H1 (cell line): ENCODE results near the gene GTSE1. TPM values are rescaled to one million over a fixed set of nuclear protein-coding genes. Genes with fewer than 3 reads are reported as not detected.
A peak's percentile ranks its signal among the peaks of the same experiment; 100 is the strongest.

Experiments
- CTCF ChIA-PET: fragments of 300-600 bp; sonication (Branson Sonifier 250); formaldehyde crosslinking; loops from one replicate; lab custom pipeline; 2021; ENCODE audit not compliant: partially characterized antibody; lab: Charles Lee
- POLR2A ChIA-PET: fragments of 300-600 bp; sonication (Branson Sonifier 250); formaldehyde crosslinking; loops from one replicate; lab custom pipeline; 2021; ENCODE audit warnings: inconsistent platforms; ENCODE audit not compliant: partially characterized antibody; lab: Charles Lee
- DNase-seq, 2 experiments: peaks; one replicate each; pipeline versions ENCODE4 v3.0.0 to v3.0.0-alpha.2; 2010 to 2022; ENCODE audit warnings: low spot score in 2 of 2, low read depth in 1 of 2, mixed read lengths in 1 of 2
- FAIRE-seq: peaks from 2 replicates; lab custom pipeline; 2011; peaks lifted over from hg19 to GRCh38; lab: Jason Lieb, UNC
- H2AFZ ChIP-seq: 2 replicates; pipeline ENCODE4 v1.8.1; 2012; ENCODE audit warnings: low read length, inconsistent platforms
- H2AK5ac ChIP-seq: 2 replicates; pipeline ENCODE4 v1.6.1; 2013; ENCODE audit warnings: low read depth, low read length
- H2BK120ac ChIP-seq: replicated peaks from 2 replicates; pipeline ENCODE3; 2013; ENCODE audit warnings: low read depth, low read length, inconsistent platforms
- H2BK12ac ChIP-seq: 2 replicates; pipeline ENCODE4 v1.6.1; 2013; ENCODE audit warnings: low read depth, low read length
- H2BK15ac ChIP-seq: 2 replicates; pipeline ENCODE4 v1.6.1; 2013; ENCODE audit warnings: low read length
- H2BK20ac ChIP-seq: 2 replicates; pipeline ENCODE4 v1.6.1; 2013; ENCODE audit warnings: low read length
- H2BK5ac ChIP-seq: 2 replicates; pipeline ENCODE4 v1.6.1; 2013; ENCODE audit warnings: low read depth, low read length
- H3K14ac ChIP-seq: 2 replicates; pipeline ENCODE4 v1.6.1; 2013; ENCODE audit warnings: inconsistent platforms; ENCODE audit not compliant: insufficient read length
- H3K18ac ChIP-seq: 2 replicates; pipeline ENCODE4 v1.6.1; 2013; ENCODE audit warnings: low read length; ENCODE audit errors: extremely low read depth
- H3K23ac ChIP-seq: 2 replicates; pipeline ENCODE4 v1.6.1; 2013; ENCODE audit warnings: inconsistent platforms; ENCODE audit not compliant: insufficient read length
- H3K23me2 ChIP-seq: 2 replicates; pipeline ENCODE4 v1.6.1; 2013; ENCODE audit warnings: low read depth, low read length
- H3K27ac ChIP-seq: 2 replicates; pipeline ENCODE4 v1.6.1; 2011; ENCODE audit warnings: low read depth, low read length, inconsistent platforms
- H3K27me3 ChIP-seq, 4 experiments: replicated peaks in 1 of 4; 1 replicate in 1 of 4; 2 replicates in 3 of 4; pipeline versions ENCODE4 v1.6.1 to v1.8.1; 2011 to 2013; ENCODE audit warnings: low read length in 3 of 4, mild to moderate bottlenecking in 3 of 4, inconsistent platforms in 2 of 4, mixed read lengths in 2 of 4, moderate library complexity in 1 of 4; ENCODE audit not compliant: control insufficient read depth in 3 of 4, insufficient read depth in 3 of 4; ENCODE audit errors: extremely low read depth in 1 of 4
- H3K36me3 ChIP-seq, 4 experiments: 2 replicates each; pipeline versions ENCODE4 v1.6.1 to v1.8.1; 2011 to 2013; ENCODE audit warnings: mild to moderate bottlenecking in 4 of 4, low read length in 3 of 4, moderate library complexity in 2 of 4, control low read depth in 1 of 4, inconsistent platforms in 1 of 4; ENCODE audit not compliant: insufficient read depth in 4 of 4, control insufficient read depth in 2 of 4
- H3K4ac ChIP-seq: replicated peaks from 2 replicates; pipeline ENCODE3; 2013; ENCODE audit warnings: low read length, low read depth, mixed read lengths, inconsistent platforms; ENCODE audit not compliant: insufficient read length
- H3K4me1 ChIP-seq, 4 experiments: replicated peaks in 1 of 4; 1 replicate in 1 of 4; 2 replicates in 3 of 4; pipeline versions ENCODE4 v1.6.1 to v1.8.1; 2011 to 2013; ENCODE audit warnings: low read length in 3 of 4, inconsistent platforms in 2 of 4, mixed read lengths in 1 of 4; ENCODE audit not compliant: insufficient read depth in 4 of 4, control insufficient read depth in 3 of 4
- H3K4me2 ChIP-seq, 2 experiments: 2 replicates each; pipeline versions ENCODE4 v1.6.1 to v1.8.1; 2011 to 2013; ENCODE audit warnings: low read depth in 2 of 2, low read length in 2 of 2, control low read depth in 1 of 2, inconsistent platforms in 1 of 2, mild to moderate bottlenecking in 1 of 2; ENCODE audit not compliant: insufficient read depth in 1 of 2
- H3K4me3 ChIP-seq, 4 experiments: fragments of 200-600, 300-600 bp in 1 of 4; sonication (generic), shearing (Covaris generic), sonication (Bioruptor Twin) in 1 of 4; 2 replicates each; pipeline versions ENCODE4 v1.5.1 to v1.8.1; 2011 to 2016; ENCODE audit warnings: low read length in 4 of 4, low read depth in 3 of 4, control low read depth in 2 of 4, inconsistent platforms in 2 of 4, mild to moderate bottlenecking in 2 of 4, mixed read lengths in 1 of 4, moderate library complexity in 1 of 4; ENCODE audit not compliant: insufficient read depth in 2 of 4; ENCODE audit errors: extremely low read depth in 1 of 4
- H3K56ac ChIP-seq: replicated peaks from 2 replicates; pipeline ENCODE3; 2013; ENCODE audit warnings: low read depth, mild to moderate bottlenecking, mixed read lengths, low read length, inconsistent platforms; ENCODE audit not compliant: insufficient read length
- H3K79me1 ChIP-seq: 2 replicates; pipeline ENCODE4 v1.6.1; 2013; ENCODE audit warnings: low read depth, low read length, control low read depth
- H3K79me2 ChIP-seq, 2 experiments: 2 replicates each; pipeline versions ENCODE4 v1.6.1 to v1.8.1; 2012 to 2013; ENCODE audit warnings: low read length in 2 of 2, mild to moderate bottlenecking in 2 of 2, inconsistent platforms in 1 of 2; ENCODE audit not compliant: insufficient read depth in 2 of 2, control insufficient read depth in 1 of 2
- H3K9ac ChIP-seq, 4 experiments: replicated peaks in 1 of 4; 1 replicate in 1 of 4; 2 replicates in 3 of 4; pipeline versions ENCODE4 v1.6.1 to v1.8.1; 2011 to 2013; ENCODE audit warnings: low read depth in 3 of 4, low read length in 3 of 4, control low read depth in 2 of 4, mild to moderate bottlenecking in 2 of 4, moderate library complexity in 2 of 4, inconsistent platforms in 1 of 4; ENCODE audit errors: extremely low read depth in 1 of 4
- H3K9me3 ChIP-seq, 2 experiments: 2 replicates each; pipeline versions ENCODE4 v1.6.1 to v1.8.1; 2012 to 2013; ENCODE audit warnings: mild to moderate bottlenecking in 2 of 2, moderate library complexity in 2 of 2, control low read depth in 1 of 2, inconsistent platforms in 1 of 2, low read depth in 1 of 2, low read length in 1 of 2, mixed read lengths in 1 of 2; ENCODE audit not compliant: insufficient read depth in 2 of 2
- H4K20me1 ChIP-seq, 2 experiments: replicated peaks in 1 of 2; 2 replicates each; pipeline versions ENCODE3 to v1.8.1; 2011 to 2013; ENCODE audit warnings: inconsistent platforms in 2 of 2, low read length in 2 of 2, mild to moderate bottlenecking in 1 of 2; ENCODE audit not compliant: insufficient read depth in 2 of 2, control insufficient read depth in 1 of 2
- H4K5ac ChIP-seq: 2 replicates; pipeline ENCODE4 v1.6.1; 2013; ENCODE audit warnings: low read length, low read depth, mixed read lengths, inconsistent platforms; ENCODE audit not compliant: insufficient read length
- H4K8ac ChIP-seq: 2 replicates; pipeline ENCODE4 v1.8.0; 2013; ENCODE audit warnings: mild to moderate bottlenecking, moderate library complexity, low read length, inconsistent platforms; ENCODE audit not compliant: insufficient read depth; ENCODE audit errors: extremely low read depth
- H4K91ac ChIP-seq: replicated peaks from 2 replicates; pipeline ENCODE3; 2013; ENCODE audit warnings: low read length, mixed read lengths, inconsistent platforms; ENCODE audit not compliant: insufficient read length
- ASH2L ChIP-seq: fragments of 200-600, 300-600 bp; sonication (generic); IDR thresholded peaks from one replicate; pipeline ENCODE4 v1.7.1; 2017; ENCODE audit warnings: low read length
- ATF2 ChIP-seq: IDR thresholded peaks from 2 replicates; pipeline ENCODE4 v1.6.1; 2012; ENCODE audit warnings: low read length, inconsistent platforms
- CEBPB ChIP-seq: IDR thresholded peaks from 2 replicates; pipeline ENCODE4 v1.6.1; 2012; ENCODE audit warnings: low read depth, low read length
- EGR1 ChIP-seq: IDR thresholded peaks from 2 replicates; pipeline ENCODE4 v1.6.1; 2011; ENCODE audit warnings: low read depth, low read length, borderline replicate concordance
- GABPA ChIP-seq: IDR thresholded peaks from 2 replicates; pipeline ENCODE4 v1.6.1; 2011; ENCODE audit warnings: mild to moderate bottlenecking, low read length, moderate library complexity, borderline replicate concordance; ENCODE audit not compliant: insufficient read depth
- JUN ChIP-seq: IDR thresholded peaks from 2 replicates; pipeline ENCODE4 v1.6.1; 2011; ENCODE audit warnings: low read depth, mild to moderate bottlenecking, improper control_type of control experiment, low read length
- NRF1 ChIP-seq: IDR thresholded peaks from 2 replicates; pipeline ENCODE4 v1.6.1; 2011; ENCODE audit warnings: mild to moderate bottlenecking, low read depth, low read length, improper control_type of control experiment
- SAP30 ChIP-seq: fragments of 300-600 bp; sonication (generic); IDR thresholded peaks from 2 replicates; pipeline ENCODE4 v1.7.1; 2012; ENCODE audit warnings: low read length, moderate library complexity, mild to moderate bottlenecking, inconsistent platforms; ENCODE audit not compliant: insufficient read depth, insufficient replicate concordance
- SIN3A ChIP-seq, 2 experiments: IDR thresholded peaks in 1 of 2; conservative IDR thresholded peaks in 1 of 2; 2 replicates each; pipeline ENCODE4 v1.6.1; 2011 to 2012; ENCODE audit warnings: low read length in 2 of 2, improper control_type of control experiment in 1 of 2, low read depth in 1 of 2, mild to moderate bottlenecking in 1 of 2
- SUZ12 ChIP-seq: fragments of 200-600 bp; sonication (generic); IDR thresholded peaks from 2 replicates; pipeline ENCODE4 v1.6.1; 2012; ENCODE audit warnings: mild to moderate bottlenecking, inconsistent platforms, low read length, moderate library complexity, mixed read lengths
- WGBS, 2 experiments: shearing (Covaris generic) in 1 of 2; methylation state at CpG; one replicate each; pipeline versions ENCODE4 v1.1.6 to v1.1.7; 2013 to 2015; ENCODE audit warnings: low lambda C conversion rate in 2 of 2, mixed read lengths in 2 of 2, inconsistent platforms in 1 of 2, low coverage in 1 of 2, missing lambda C conversion rate in 1 of 2; ENCODE audit not compliant: insufficient replicate concordance in 2 of 2, insufficient coverage in 1 of 2, insufficient read length in 1 of 2; ENCODE audit errors: extremely low coverage in 1 of 2, missing lambda C conversion rate in 1 of 2; 5-methylcytosine and 5-hydroxymethylcytosine counted together
- polyA plus RNA-seq, 7 experiments: library from polyadenylated mRNA; depleted of rRNA in 3 of 7; stranded (reverse) in 5 of 7; unstranded in 2 of 7; fragments of >200 nt in 5 of 7; fragments of 200-250 nt in 2 of 7; gene quantifications; 1 replicate in 5 of 7; 2 replicates in 1 of 7; 4 replicates in 1 of 7; pipeline versions ENCODE4 v1.2.1 to v1.2.3, GENCODE V29; 2011 to 2013; ENCODE audit warnings: missing spikeins in 2 of 7, mixed read lengths in 2 of 7
- total RNA-seq: library from RNA; stranded (reverse); fragmentation: NEBNext Ultra II Directional; extraction: Animal tissue kit (Norgen Biotek cat#: 25700); gene quantifications from 2 replicates; pipeline ENCODE4 v1.2.1, GENCODE V29; 2021

GTSE1 gene
- total and polyA plus RNA-seq, 2 of the 8 experiments (the other 6 are each of a cell fraction or from before 2014, with no cell fraction given), result 17.5 to 38.6 TPM

GRCh38 chr22:46370584-46371291, 74.1 kb downstream of the GTSE1 start:
- no peak overlapping the region for H4K91ac ChIP-seq
- DNase-seq (no peak), FAIRE-seq (no peak)
- no peak overlapping the region for H2AFZ ChIP-seq
- no peak overlapping the region for H3K56ac ChIP-seq
- POLR2A ChIA-PET, result interaction anchor here (1.1 kb wide), 1 partner anchor 177 kb away, joined by 3 read pairs; no protein-coding TSS in a partner anchor
- no peaks in the 10 kb centered on the region; the same call in 1 of the 2 replicates for H3K79me1 ChIP-seq
- peaks cover 0 to 15% (median 6%) of the 10 kb centered on the region in 4 experiments; a peak in 5 of 7 replicates for H3K4me1 ChIP-seq
- no peaks in the 10 kb centered on the region for H3K27me3 ChIP-seq
- peaks cover 0 to 2% (median 0%) of the 10 kb centered on the region in 4 experiments; a peak in 3 of 8 replicates for H3K36me3 ChIP-seq
- H2BK12ac ChIP-seq, result 0 out of 2 replicates have a peak overlapping the region, but pooled peaks have one; percentile 77
- H3K23me2 ChIP-seq, result peaks cover 9% of the 10 kb centered on the region; the same call in 1 of the 2 replicates
- CTCF ChIA-PET, result interaction anchor here (0.6 to 5.4 kb wide), 4 partner anchors 13 to 193 kb away, joined by 4 to 82 read pairs (median 4); no protein-coding TSS in a partner anchor
- 88% methylated on average over 15 of the region's 15 CpGs; no CpG with 5 or more reads in 1 of the 2 experiments for WGBS, 2 experiments
- H3K27ac ChIP-seq, result no peak overlapping the region
- H3K14ac ChIP-seq, result no peak overlapping the region
- H3K79me2 ChIP-seq, result no peaks in the 10 kb centered on the region
- H4K20me1 ChIP-seq, result peaks cover 0 to 14% of the 10 kb centered on the region in 2 experiments
- H3K9me3 ChIP-seq, result no peaks in the 10 kb centered on the region
- peak overlapping the region; percentile 81; the same call in 1 of the 2 replicates for H2BK15ac ChIP-seq
- no peak overlapping the region for H2BK20ac ChIP-seq
- H4K8ac ChIP-seq, result no peak overlapping the region; the same call in 1 of the 2 replicates
- H4K5ac ChIP-seq, result no peak overlapping the region
- H3K23ac ChIP-seq, result no peak overlapping the region
- no peak overlapping the region for H3K18ac ChIP-seq
- no peak overlapping the region for H3K9ac ChIP-seq
- H2BK120ac ChIP-seq, result no peak overlapping the region
- H2AK5ac ChIP-seq, result peak overlapping the region; percentile 26; the same call in 1 of the 2 replicates
- H3K4ac ChIP-seq, result no peak overlapping the region
- H3K4me2 ChIP-seq, result no peak overlapping the region
- H3K4me3 ChIP-seq, result no peak overlapping the region
- peak overlapping the region; percentile 81; the same call in 1 of the 2 replicates for H2BK5ac ChIP-seq
- TF ChIP-seq GABPA (no peak), CEBPB (no peak), EGR1 (no peak), JUN (no peak), ASH2L (no peak), ATF2 (no peak), SIN3A (conservative IDR thresholded peaks at IDR 0.05 in 1 of 2, IDR thresholded peaks at IDR 0.05 in 1 of 2; ENCODE audit: low read depth in 1 of 2, low read length in 2 of 2) (no peak), SUZ12 (no peak), NRF1 (no peak), SAP30 (no peak)
